HG02943 (cell line): Measurements from ENCODE around the gene MXRA8.
A peak's percentile ranks its signal among the peaks of the same experiment; 100 is the strongest.
"Not testable (repeated sequence)": the region's sequence is repeated elsewhere in the genome, so short reads cannot be mapped to it uniquely, and the experiment has no call there.

Experiments
- ATAC-seq: cut with Tn5 transposase; IDR thresholded peaks from one replicate; pipeline ENCODE4 v1.9.1; 2021; ENCODE audit warnings: mild to moderate bottlenecking, low read depth, moderate library complexity; ENCODE audit not compliant: unreplicated experiment

The MXRA8 gene

GRCh38 chr1:1393428-1393827, 35.1 kb upstream of the MXRA8 start:
- ATAC-seq = no peak

- ATAC-seq = no peak
Observed at GRCh38 chr1:1393014-1393413, 34.7 kb upstream of the MXRA8 start.

- ATAC-seq = no peak
Observed at GRCh38 chr1:1391225-1391624, 32.9 kb upstream of the MXRA8 start.

GRCh38 chr1:1390675-1391074, 32.3 kb upstream of the MXRA8 start:
- no peak for ATAC-seq

GRCh38 chr1:1388078-1388472, 29.7 kb upstream of the MXRA8 start:
- ATAC-seq = no peak

- no peak for ATAC-seq
Observed at GRCh38 chr1:1387098-1388077, 29.0 kb upstream of the MXRA8 start.

- ATAC-seq = no peak
Observed at GRCh38 chr1:1385931-1386330, 27.6 kb upstream of the MXRA8 start.

- not testable (repeated sequence) for ATAC-seq
Observed at GRCh38 chr1:1385339-1385738, 27.0 kb upstream of the MXRA8 start.

GRCh38 chr1:1381294-1381693, 22.9 kb upstream of the MXRA8 start:
- ATAC-seq = no peak

- no peak for ATAC-seq
Observed at GRCh38 chr1:1380860-1381259, 22.5 kb upstream of the MXRA8 start.

GRCh38 chr1:1377540-1378205, 19.3 kb upstream of the MXRA8 start:
- no peak for ATAC-seq

- no peak for ATAC-seq
Observed at GRCh38 chr1:1376551-1377226, 18.3 kb upstream of the MXRA8 start.

- peak; percentile 80 for ATAC-seq
Observed at GRCh38 chr1:1374929-1375662, 16.7 kb upstream of the MXRA8 start, which contains the start of gene AURKAIP1. Gene AURKAIP1, minus strand, starts transcription at chr1:1375207. Its CDS starts 451 bp downstream, at chr1:1374756.

GRCh38 chr1:1374589-1374928, 16.2 kb upstream of the MXRA8 start:
- ATAC-seq = peak; percentile 11

- ATAC-seq = no peak
Observed at GRCh38 chr1:1373815-1374588, 15.6 kb upstream of the MXRA8 start.

GRCh38 chr1:1373051-1373814, 14.9 kb upstream of the MXRA8 start:
- ATAC-seq = no peak

- no peak for ATAC-seq
Observed at GRCh38 chr1:1371746-1372711, 13.7 kb upstream of the MXRA8 start.

- no peak for ATAC-seq
Observed at GRCh38 chr1:1371364-1371745, 13.0 kb upstream of the MXRA8 start.
